Measurements from ENCODE around the gene SHCBP1L.

Gene SHCBP1L

GRCh38 chr1:182888736-182889531 lies 64.0 kb downstream of the SHCBP1L start:
- DNase-seq, result no peak

DNA sequence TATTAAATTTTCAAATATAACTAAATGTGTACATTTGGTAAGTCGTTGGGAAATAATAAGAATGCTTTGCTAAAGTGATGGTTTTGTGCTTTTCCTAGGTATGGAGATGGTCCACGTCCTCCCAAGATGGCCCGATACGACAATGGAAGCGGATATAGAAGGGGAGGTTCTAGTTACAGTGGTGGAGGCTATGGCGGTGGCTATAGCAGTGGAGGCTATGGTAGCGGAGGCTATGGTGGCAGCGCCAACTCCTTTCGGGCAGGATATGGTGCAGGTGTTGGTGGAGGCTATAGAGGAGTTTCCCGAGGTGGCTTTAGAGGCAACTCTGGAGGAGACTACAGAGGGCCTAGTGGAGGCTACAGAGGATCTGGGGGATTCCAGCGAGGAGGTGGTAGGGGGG lies 66.0 kb downstream of the SHCBP1L start:
- no peak for DNase-seq

GRCh38 chr1:182885591-182885990 lies 67.4 kb downstream of the SHCBP1L start:
- DNase-seq, result no peak

DNA sequence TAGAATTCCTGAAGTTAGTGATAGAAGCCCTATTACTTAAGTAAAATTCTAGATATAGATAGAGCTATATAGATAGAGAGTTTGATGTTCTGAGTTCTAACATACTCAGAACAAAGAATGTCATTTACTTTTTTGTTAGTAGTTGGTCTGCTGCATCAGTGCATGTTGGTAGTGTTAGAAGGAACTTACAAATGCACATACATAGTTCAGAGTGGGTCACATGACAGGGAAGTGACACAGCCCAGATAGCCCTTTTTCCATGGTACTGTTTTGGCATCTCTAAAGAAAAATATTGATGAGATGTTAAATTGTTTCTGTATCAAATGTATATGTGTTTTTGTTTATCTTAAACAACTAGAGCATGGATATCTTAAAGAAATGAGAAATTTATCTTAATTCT lies 68.1 kb downstream of the SHCBP1L start:
- DNase-seq, result no peak

- no peak for DNase-seq
Observed at GRCh38 chr1:182877842-182878241, 75.1 kb downstream of the SHCBP1L start.

GRCh38 chr1:182877331-182877730 lies 75.6 kb downstream of the SHCBP1L start:
- no peak for DNase-seq

GRCh38 chr1:182875889-182876288 lies 77.1 kb downstream of the SHCBP1L start:
- no peak for DNase-seq

DNA sequence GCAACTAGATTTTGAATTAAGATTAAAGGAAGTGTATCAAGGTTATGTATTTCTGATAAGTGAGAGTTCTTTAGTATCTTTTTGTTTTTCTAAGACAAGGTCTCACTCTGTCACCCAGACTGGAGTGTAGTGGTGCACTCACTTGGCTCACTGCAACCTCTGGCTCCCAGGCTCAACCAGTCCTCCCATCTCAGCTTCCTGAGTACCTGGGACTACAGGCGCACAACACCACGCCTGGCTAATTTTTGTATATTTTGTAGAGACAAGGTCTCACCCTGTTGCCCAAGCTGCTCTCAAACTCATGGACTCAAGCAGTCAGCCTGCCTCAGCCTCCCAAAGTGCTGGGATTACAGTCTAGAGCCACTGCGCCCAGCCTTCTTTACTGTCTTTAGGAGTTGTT lies 80.1 kb downstream of the SHCBP1L start:
- DNase-seq, result no peak

DNA sequence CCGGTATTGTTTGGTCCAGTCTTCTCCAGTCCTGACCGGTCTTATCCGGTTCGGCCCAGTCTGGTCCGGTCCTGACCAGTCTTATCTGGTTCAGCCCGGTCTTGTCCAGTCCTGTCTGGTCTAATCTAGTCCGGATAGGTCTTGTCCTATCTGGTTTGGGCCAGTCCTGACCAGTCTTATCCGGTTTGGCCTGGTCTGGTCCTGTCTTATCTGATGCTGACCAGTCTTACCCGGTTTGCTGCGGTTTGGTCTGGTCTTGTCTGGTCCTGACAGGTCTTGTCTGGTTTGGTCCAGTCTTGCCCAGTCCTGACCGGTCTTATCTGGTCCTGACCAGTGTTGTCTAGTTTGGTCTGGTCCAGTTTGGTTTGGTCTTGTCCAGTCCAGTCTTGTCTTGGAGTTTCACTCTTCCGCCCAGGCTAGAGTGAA lies 83.7 kb downstream of the SHCBP1L start:
- DNase-seq, result no peak

DNA sequence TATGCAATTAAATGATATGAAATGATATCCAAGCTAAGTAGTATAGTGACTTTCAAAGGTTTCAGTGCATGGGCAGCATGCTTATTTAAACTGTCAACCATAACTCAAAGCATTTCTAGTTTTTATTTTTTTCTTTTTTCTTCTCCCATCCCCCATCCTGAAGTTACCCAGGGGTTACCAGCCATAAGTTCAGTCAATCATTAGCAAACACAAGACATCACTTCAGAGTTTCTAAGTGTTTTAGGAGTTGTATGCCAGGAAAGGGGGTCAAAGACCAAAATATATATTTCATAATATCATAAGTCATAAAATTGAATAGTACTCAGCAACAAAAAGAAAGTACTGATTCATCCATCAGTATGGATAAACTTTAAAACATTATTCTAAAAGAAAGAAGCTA lies 85.1 kb downstream of the SHCBP1L start:
- DNase-seq, result no peak

- DNase-seq, result no peak
Observed at GRCh38 chr1:182863940-182864339, 89.0 kb downstream of the SHCBP1L start.

DNA sequence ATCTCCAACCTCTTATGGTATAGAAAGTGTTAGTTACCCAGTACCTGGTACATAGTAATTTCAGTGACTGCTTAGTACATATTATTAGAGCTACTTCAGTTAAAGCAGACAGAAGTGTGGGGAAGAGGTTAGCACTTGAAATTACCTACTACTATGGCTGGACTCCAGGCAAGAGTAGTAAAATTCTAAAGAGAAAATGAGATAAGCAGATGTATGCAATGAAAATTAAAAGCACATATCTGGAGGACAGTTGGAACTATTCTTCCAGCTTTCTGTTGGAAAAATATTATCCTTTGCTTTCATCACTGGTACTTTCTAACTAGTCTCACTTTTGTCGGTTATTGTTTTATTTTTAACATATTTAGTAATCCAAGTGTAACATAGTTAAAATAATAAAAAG lies 90.1 kb downstream of the SHCBP1L start:
- no peak for DNase-seq

DNA sequence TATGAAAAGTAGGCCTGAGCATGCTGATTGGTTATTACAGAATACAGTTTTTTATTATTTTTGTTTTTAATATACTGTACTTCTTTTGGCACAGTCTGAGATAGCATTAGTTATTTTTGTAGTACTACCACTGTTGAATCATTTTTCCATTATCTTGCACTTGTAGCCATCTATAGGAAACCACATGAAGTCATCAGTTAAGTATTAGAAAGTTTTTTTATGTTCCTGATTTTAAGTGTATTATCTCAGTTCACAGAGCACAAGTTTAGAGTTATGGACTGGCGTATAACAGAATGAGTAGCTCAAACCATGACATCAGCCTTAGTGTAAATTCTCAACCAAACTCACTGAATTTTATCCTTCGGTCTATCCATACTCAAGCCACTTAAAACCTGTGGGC lies 91.0 kb downstream of the SHCBP1L start:
- DNase-seq, result peak; percentile 17

- no peak for DNase-seq
Observed at GRCh38 chr1:182860658-182861057, 92.3 kb downstream of the SHCBP1L start.

DNA sequence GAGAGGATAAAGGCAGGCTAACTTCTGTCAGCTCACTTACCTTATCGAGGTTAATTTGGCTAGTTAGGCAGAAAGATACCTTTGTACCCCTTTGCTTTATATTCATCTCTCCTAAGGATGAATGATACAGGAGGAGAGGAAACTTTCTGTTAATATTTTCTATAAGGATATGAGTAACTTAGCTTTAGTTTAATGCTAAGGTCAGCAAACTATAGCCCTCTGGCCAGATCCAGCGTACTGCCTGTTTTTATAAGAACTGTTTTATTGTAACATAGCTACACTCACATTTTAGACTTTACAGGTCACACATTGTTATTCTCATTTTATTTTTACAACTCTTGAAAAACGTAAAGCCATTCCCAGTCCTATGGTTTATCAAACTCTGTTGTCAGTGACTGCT lies 95.8 kb downstream of the SHCBP1L start:
- DNase-seq, result no peak

DNA sequence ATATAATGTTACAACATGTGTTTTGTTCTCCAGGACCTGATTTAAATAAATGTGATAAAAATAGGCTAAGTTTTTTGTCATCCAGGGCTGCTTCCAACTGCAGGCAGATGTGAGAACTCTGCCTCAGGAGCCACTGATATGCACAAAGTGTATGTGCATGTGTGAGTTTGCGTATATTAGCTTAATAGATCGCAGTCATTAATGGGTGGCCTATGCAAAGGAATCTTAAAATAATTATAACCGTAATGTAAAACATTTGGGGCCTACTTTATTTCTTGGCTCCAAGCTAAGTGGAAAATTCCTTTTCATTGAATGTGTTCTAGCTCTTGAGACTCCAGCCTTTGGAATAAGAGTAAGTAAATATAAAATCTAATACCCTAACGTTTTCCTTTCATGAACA lies 97.1 kb downstream of the SHCBP1L start:
- DNase-seq, result no peak

GRCh38 chr1:182851825-182852224 lies 101.1 kb downstream of the SHCBP1L start:
- DNase-seq, result no peak

DNA sequence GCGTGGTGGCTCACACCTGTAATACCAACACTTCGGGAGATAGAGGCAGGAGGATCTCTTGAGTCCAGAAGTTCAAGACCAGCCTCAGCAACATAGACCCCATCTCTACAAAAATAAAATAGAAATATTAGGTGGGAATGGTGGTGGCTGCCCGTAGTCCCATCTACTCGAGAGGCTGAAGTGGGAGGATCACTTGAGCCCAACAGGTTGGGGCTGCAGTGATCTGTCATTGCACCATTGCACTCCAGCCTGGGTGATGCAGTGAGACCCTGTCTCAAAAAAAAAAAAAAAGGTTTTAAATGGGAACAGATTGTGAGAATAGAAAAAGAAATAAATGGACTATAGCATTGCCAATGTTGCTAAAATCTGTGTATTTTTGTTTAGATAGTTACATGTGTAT lies 102.6 kb downstream of the SHCBP1L start:
- no peak for DNase-seq
